IPS-NIHi7 (cell line): ENCODE results near the gene SLC16A12.
A peak's percentile ranks its signal among the peaks of the same experiment; 100 is the strongest.

Experiments
- DNase-seq: peaks from one replicate; pipeline ENCODE4 v3.0.0; 2012; ENCODE audit warnings: mixed read lengths; ENCODE audit errors: extremely low spot score

SLC16A12 gene

GRCh38 chr10:89515031-89515841, 20.2 kb downstream of the SLC16A12 start:
- no peak for DNase-seq

- DNase-seq = no peak
These were observed 22.2 kb downstream of the SLC16A12 start for GRCh38 chr10:89513206-89513605.

- DNase-seq = no peak
These were observed 29.6 kb downstream of the SLC16A12 start for GRCh38 chr10:89505640-89506275.

- no peak for DNase-seq
These were observed 30.7 kb downstream of the SLC16A12 start for GRCh38 chr10:89504691-89505090.

GRCh38 chr10:89503652-89504370, 31.6 kb downstream of the SLC16A12 start:
- DNase-seq = no peak

- DNase-seq = no peak
These were observed 32.2 kb downstream of the SLC16A12 start for GRCh38 chr10:89503151-89503550.

GRCh38 chr10:89502549-89502948, 32.8 kb downstream of the SLC16A12 start:
- DNase-seq = no peak

- no peak for DNase-seq
These were observed 40.8 kb downstream of the SLC16A12 start for GRCh38 chr10:89494575-89494974.

GRCh38 chr10:89494068-89494467, 41.3 kb downstream of the SLC16A12 start:
- DNase-seq = no peak

GRCh38 chr10:89491932-89492331, 43.5 kb downstream of the SLC16A12 start:
- DNase-seq = no peak

- peak; percentile 29 for DNase-seq
These were observed 44.6 kb downstream of the SLC16A12 start for GRCh38 chr10:89490596-89491335.

GRCh38 chr10:89482256-89482655, 53.1 kb downstream of the SLC16A12 start:
- no peak for DNase-seq

GRCh38 chr10:89481662-89482061, 53.7 kb downstream of the SLC16A12 start:
- no peak for DNase-seq

- no peak for DNase-seq
These were observed 55.5 kb downstream of the SLC16A12 start for GRCh38 chr10:89479771-89480446.

- no peak for DNase-seq
These were observed 56.4 kb downstream of the SLC16A12 start for GRCh38 chr10:89478739-89479654.

GRCh38 chr10:89478085-89478738, 57.2 kb downstream of the SLC16A12 start:
- DNase-seq = peak; percentile 67

GRCh38 chr10:89476150-89476549, 59.2 kb downstream of the SLC16A12 start:
- no peak for DNase-seq

GRCh38 chr10:89475591-89475998, 59.8 kb downstream of the SLC16A12 start:
- DNase-seq = no peak

- no peak for DNase-seq
These were observed 60.3 kb downstream of the SLC16A12 start for GRCh38 chr10:89475125-89475524.

- no peak for DNase-seq
These were observed 60.9 kb downstream of the SLC16A12 start for GRCh38 chr10:89474452-89474851.
